NT2/D1 (cell line): ENCODE data around the gene KIFC3.
A peak's percentile ranks its signal among the peaks of the same experiment; 100 is the strongest.
"Not testable (repeated sequence)": the region's sequence is repeated elsewhere in the genome, so short reads cannot be mapped to it uniquely, and the experiment has no call there.

Experiments
- DNase-seq: peaks from one replicate; pipeline ENCODE4 v3.0.0-alpha.2; 2011; ENCODE audit warnings: low read depth, low spot score
- H3K27me3 ChIP-seq: 2 replicates; pipeline ENCODE4 v1.6.0; 2011; ENCODE audit warnings: mild to moderate bottlenecking; ENCODE audit not compliant: insufficient read length, insufficient read depth
- H3K36me3 ChIP-seq: 2 replicates; pipeline ENCODE4 v1.6.1; 2011; ENCODE audit warnings: mild to moderate bottlenecking, low read length, mixed read lengths; ENCODE audit not compliant: insufficient read depth, insufficient read length
- H3K4me1 ChIP-seq: 2 replicates; pipeline ENCODE4 v1.5.1; 2011; ENCODE audit not compliant: insufficient read depth, insufficient read length
- H3K4me3 ChIP-seq: 2 replicates; pipeline ENCODE4 v1.5.1; 2011; ENCODE audit warnings: low read depth; ENCODE audit not compliant: insufficient read length
- H3K9ac ChIP-seq: 2 replicates; pipeline ENCODE4 v1.6.0; 2011; ENCODE audit warnings: low read depth; ENCODE audit not compliant: insufficient read length
- H3K9me3 ChIP-seq: 2 replicates; pipeline ENCODE4 v1.5.1; 2011; ENCODE audit warnings: mild to moderate bottlenecking, low read length; ENCODE audit not compliant: insufficient read depth
- SUZ12 ChIP-seq: IDR thresholded peaks from 2 replicates; pipeline ENCODE4 v1.6.1; 2011; ENCODE audit not compliant: insufficient read length, insufficient read depth; ENCODE audit errors: extremely low read depth
- YY1 ChIP-seq: IDR thresholded peaks from 2 replicates; pipeline ENCODE4 v1.6.1; 2011; ENCODE audit not compliant: insufficient read length, insufficient read depth
- ZNF274 ChIP-seq: IDR thresholded peaks from 2 replicates; pipeline ENCODE4 v1.6.1; 2011; ENCODE audit warnings: mild to moderate bottlenecking, low read depth, low read length

The KIFC3 gene

GRCh38 chr16:57815987-57816745 is 13.9 kb upstream of the KIFC3 start:
- Histone ChIP-seq H3K4me3 (no peak overlapping the region), H3K9me3 (no peaks in the 10 kb centered on the region), H3K27me3 (no peaks in the 10 kb centered on the region), H3K4me1 (peaks cover 11% of the 10 kb centered on the region), H3K9ac (no peak overlapping the region), H3K36me3 (no peaks in the 10 kb centered on the region)
- DNase-seq: no peak
- TF ChIP-seq YY1 (no peak), SUZ12 (no peak), ZNF274 (no peak)

- no peaks in the 10 kb centered on the region for H3K27me3 ChIP-seq
- no peak for TF ChIP-seq SUZ12
- TF ChIP-seq ZNF274: no peak
- TF ChIP-seq YY1: no peak
- H3K9ac ChIP-seq: no peak overlapping the region
- H3K9me3 ChIP-seq: no peaks in the 10 kb centered on the region
- no peak overlapping the region for H3K4me3 ChIP-seq
- H3K36me3 ChIP-seq: no peaks in the 10 kb centered on the region
- DNase-seq: no peak
- peaks cover 18% of the 10 kb centered on the region for H3K4me1 ChIP-seq
Measured at GRCh38 chr16:57814896-57815295, 12.6 kb upstream of the KIFC3 start.

GRCh38 chr16:57813466-57813865 is 11.2 kb upstream of the KIFC3 start:
- no peak for TF ChIP-seq ZNF274
- no peak for TF ChIP-seq YY1
- TF ChIP-seq SUZ12: no peak
- H3K4me3 ChIP-seq: no peak overlapping the region
- H3K9ac ChIP-seq: no peak overlapping the region
- no peak for DNase-seq
- H3K27me3 ChIP-seq: peaks cover 2% of the 10 kb centered on the region
- H3K36me3 ChIP-seq: no peaks in the 10 kb centered on the region
- no peaks in the 10 kb centered on the region for H3K9me3 ChIP-seq
- H3K4me1 ChIP-seq: peaks cover 22% of the 10 kb centered on the region

- not testable (repeated sequence) for H3K27me3 ChIP-seq, H3K9me3 ChIP-seq, H3K36me3 ChIP-seq, DNase-seq, H3K9ac ChIP-seq, H3K4me3 ChIP-seq
- peaks cover 21% of the 10 kb centered on the region for H3K4me1 ChIP-seq
Measured at GRCh38 chr16:57811340-57811739, 9.0 kb upstream of the KIFC3 start.

GRCh38 chr16:57810197-57811031 is 8.1 kb upstream of the KIFC3 start:
- Histone ChIP-seq H3K4me1 (peaks cover 19% of the 10 kb centered on the region), H3K9ac (peak overlapping the region; percentile 43)

GRCh38 chr16:57809276-57810196 is 7.2 kb upstream of the KIFC3 start:
- Histone ChIP-seq H3K4me1 (peaks cover 19% of the 10 kb centered on the region), H3K27me3 (peaks cover 2% of the 10 kb centered on the region), H3K36me3 (no peaks in the 10 kb centered on the region), H3K9ac (peak overlapping the region; percentile 43), H3K4me3 (no peak overlapping the region), H3K9me3 (no peaks in the 10 kb centered on the region)
- no peak for DNase-seq
- TF ChIP-seq ZNF274 (no peak), YY1 (no peak), SUZ12 (no peak)

More at GRCh38 chr16:57810197-57811031, 8.1 kb upstream of the KIFC3 start:
- Histone ChIP-seq H3K9me3 (no peaks in the 10 kb centered on the region), H3K36me3 (no peaks in the 10 kb centered on the region), H3K27me3 (peaks cover 2% of the 10 kb centered on the region), H3K4me3 (no peak overlapping the region)
- no peak for TF ChIP-seq YY1
- TF ChIP-seq ZNF274: no peak
- no peak for TF ChIP-seq SUZ12
- peak; percentile 66 for DNase-seq

- Histone ChIP-seq H3K27me3 (peaks cover 2% of the 10 kb centered on the region), H3K9me3 (no peaks in the 10 kb centered on the region), H3K36me3 (no peaks in the 10 kb centered on the region), H3K4me1 (peaks cover 18% of the 10 kb centered on the region), H3K9ac (no peak overlapping the region), H3K4me3 (no peak overlapping the region)
- TF ChIP-seq YY1 (no peak), SUZ12 (no peak), ZNF274 (no peak)
- no peak for DNase-seq
Measured at GRCh38 chr16:57808589-57809228, 6.4 kb upstream of the KIFC3 start.
